Neuronal stem cell (in vitro differentiated cells): ENCODE results near the gene TPSG1.
"Not testable (repeated sequence)": the region's sequence is repeated elsewhere in the genome, so short reads cannot be mapped to it uniquely, and the experiment has no call there.

Experiments used
- DNase-seq: peaks from one replicate; pipeline ENCODE4 v3.0.0-alpha.2; 2013; ENCODE audit warnings: low spot score
- H2AFZ ChIP-seq: one replicate; pipeline ENCODE4 v1.6.1; 2013; ENCODE audit warnings: mild to moderate bottlenecking, low read length, inconsistent platforms
- H2AK5ac ChIP-seq: 2 replicates; pipeline ENCODE4 v1.6.1; 2013; ENCODE audit warnings: low read depth, mild to moderate bottlenecking, inconsistent platforms, low read length, moderate library complexity, mixed read lengths
- H2BK120ac ChIP-seq: 2 replicates; pipeline ENCODE4 v1.6.1; 2013; ENCODE audit warnings: low read depth, mild to moderate bottlenecking, inconsistent platforms, low read length, moderate library complexity, mixed read lengths
- H2BK12ac ChIP-seq: one replicate; pipeline ENCODE4 v1.6.1; 2013; ENCODE audit warnings: low read length, inconsistent platforms
- H2BK15ac ChIP-seq: 2 replicates; pipeline ENCODE4 v1.6.1; 2013; ENCODE audit warnings: mild to moderate bottlenecking, low read length, inconsistent platforms, mixed read lengths
- H2BK5ac ChIP-seq: one replicate; pipeline ENCODE4 v1.6.1; 2013; ENCODE audit warnings: inconsistent platforms, mild to moderate bottlenecking, low read length, moderate library complexity
- H3K14ac ChIP-seq: one replicate; pipeline ENCODE4 v1.6.1; 2013; ENCODE audit warnings: low read length, inconsistent platforms
- H3K18ac ChIP-seq: 2 replicates; pipeline ENCODE4 v1.6.1; 2013; ENCODE audit warnings: low read length, inconsistent platforms
- H3K23ac ChIP-seq: 2 replicates; pipeline ENCODE4 v1.6.1; 2013; ENCODE audit warnings: low read depth, mild to moderate bottlenecking, mixed read lengths, low read length, inconsistent platforms; ENCODE audit not compliant: poor library complexity
- H3K27ac ChIP-seq: replicated peaks from 3 replicates; pipeline ENCODE4 v1.5.1; 2013; ENCODE audit warnings: low read length, inconsistent platforms
- H3K27me3 ChIP-seq, 3 experiments: 2 replicates each; pipeline ENCODE4 v1.6.1; 2013; ENCODE audit warnings: low read length in 3 of 3, mild to moderate bottlenecking in 2 of 3, inconsistent platforms in 1 of 3, low read depth in 1 of 3, mixed read lengths in 1 of 3, moderate library complexity in 1 of 3; ENCODE audit not compliant: control insufficient read depth in 3 of 3, insufficient read depth in 3 of 3
- H3K36me3 ChIP-seq, 2 donors: replicated peaks in 1 of 2; 2 replicates each; pipeline ENCODE4 v1.6.1; 2013; ENCODE audit warnings: low read length in 2 of 2; ENCODE audit not compliant: control insufficient read depth in 2 of 2, insufficient read depth in 2 of 2
- H3K4ac ChIP-seq: 2 replicates; pipeline ENCODE4 v1.6.1; 2013; ENCODE audit warnings: inconsistent platforms, mild to moderate bottlenecking, low read length, moderate library complexity
- H3K4me1 ChIP-seq, 2 donors: 1 replicate in 1 of 2; 2 replicates in 1 of 2; pipeline ENCODE4 v1.6.1; 2013; ENCODE audit warnings: low read length in 2 of 2, low read depth in 1 of 2; ENCODE audit not compliant: control insufficient read depth in 2 of 2, insufficient read depth in 1 of 2
- H3K4me2 ChIP-seq: one replicate; pipeline ENCODE4 v1.6.1; 2013; ENCODE audit warnings: mild to moderate bottlenecking, low read length, inconsistent platforms; ENCODE audit not compliant: insufficient read depth, poor library complexity, severe bottlenecking
- H3K4me3 ChIP-seq, 2 donors: 2 replicates each; pipeline ENCODE4 v1.5.1; 2013; ENCODE audit warnings: low read length in 2 of 2, mild to moderate bottlenecking in 2 of 2, inconsistent platforms in 1 of 2, moderate library complexity in 1 of 2
- H3K79me1 ChIP-seq: one replicate; pipeline ENCODE4 v1.6.1; 2013; ENCODE audit warnings: low read depth, mild to moderate bottlenecking, inconsistent platforms, low read length, moderate library complexity
- H3K9ac ChIP-seq: one replicate; pipeline ENCODE4 v1.6.1; 2013; ENCODE audit warnings: mild to moderate bottlenecking, low read depth, low read length, inconsistent platforms; ENCODE audit not compliant: poor library complexity
- H3K9me3 ChIP-seq, 2 donors: replicated peaks in 1 of 2; 2 replicates each; pipeline versions ENCODE3 to v1.6.1; 2013; ENCODE audit warnings: low read length in 2 of 2, mild to moderate bottlenecking in 2 of 2, inconsistent platforms in 1 of 2, low read depth in 1 of 2, mixed read lengths in 1 of 2, moderate library complexity in 1 of 2; ENCODE audit not compliant: control insufficient read depth in 2 of 2, insufficient read depth in 1 of 2
- H4K8ac ChIP-seq: one replicate; pipeline ENCODE4 v1.6.1; 2013; ENCODE audit warnings: low read depth, mild to moderate bottlenecking, inconsistent platforms, low read length, moderate library complexity
- H4K91ac ChIP-seq: one replicate; pipeline ENCODE4 v1.6.1; 2013; ENCODE audit warnings: low read length, low read depth, mild to moderate bottlenecking, inconsistent platforms; ENCODE audit not compliant: poor library complexity
- WGBS, 2 donors: extraction: QIAGEN DNeasy Blood & Tissue Kit; methylation state at CpG; one replicate each; pipeline ENCODE4 v1.1.7; 2013; ENCODE audit warnings: missing lambda C conversion rate in 2 of 2, mixed read lengths in 1 of 2; ENCODE audit not compliant: insufficient read length in 2 of 2, insufficient replicate concordance in 1 of 2; ENCODE audit errors: extremely low coverage in 2 of 2; 5-methylcytosine and 5-hydroxymethylcytosine counted together

The TPSG1 gene

GRCh38 chr16:1249031-1249755, 24.1 kb upstream of the TPSG1 start:
- not testable (repeated sequence) for H2BK5ac ChIP-seq, H3K27ac ChIP-seq, H3K4me2 ChIP-seq, H3K9me3 ChIP-seq, H3K36me3 ChIP-seq, DNase-seq, H3K4me1 ChIP-seq, H4K8ac ChIP-seq, H3K14ac ChIP-seq, H2BK12ac ChIP-seq, H2AFZ ChIP-seq, H3K9ac ChIP-seq, H3K4ac ChIP-seq, H4K91ac ChIP-seq, H3K18ac ChIP-seq, H3K79me1 ChIP-seq, H2BK15ac ChIP-seq, H3K4me3 ChIP-seq, H2BK120ac ChIP-seq, H2AK5ac ChIP-seq, H3K23ac ChIP-seq
- WGBS, 2 donors = no CpG with 5 or more reads among the region's 43 CpGs
- peaks cover 0 to 14% (median 0%) of the 10 kb centered on the region in 3 experiments for H3K27me3 ChIP-seq

- H3K18ac ChIP-seq, H4K91ac ChIP-seq, H3K4ac ChIP-seq, H3K4me2 ChIP-seq, H2BK120ac ChIP-seq, H3K27ac ChIP-seq, H2AK5ac ChIP-seq, H3K4me1 ChIP-seq, DNase-seq, H3K9ac ChIP-seq, H2BK15ac ChIP-seq, H4K8ac ChIP-seq, H3K36me3 ChIP-seq, H2BK5ac ChIP-seq, H3K14ac ChIP-seq, H3K9me3 ChIP-seq, H2BK12ac ChIP-seq, H2AFZ ChIP-seq, H3K79me1 ChIP-seq: not testable (repeated sequence)
- Histone ChIP-seq H3K23ac (peak overlapping the region; percentile 50), H3K4me3 (peak overlapping the region in 1 of 2 donors; percentile 62), H3K27me3 (peaks cover 0 to 14% (median 0%) of the 10 kb centered on the region in 3 experiments)
- no CpG with 5 or more reads among the region's 14 CpGs for WGBS, 2 donors
Measured at GRCh38 chr16:1247903-1248537, 23.0 kb upstream of the TPSG1 start.

GRCh38 chr16:1245452-1246020, 20.5 kb upstream of the TPSG1 start:
- Histone ChIP-seq H3K36me3 (no peaks in the 10 kb centered on the region), H3K18ac (peak overlapping the region; percentile 38), H4K8ac (no peak overlapping the region), H3K4me1 (no peaks in the 10 kb centered on the region), H3K4me3 (peak overlapping the region in 1 of 2 donors; percentile 25), H3K4ac (no peak overlapping the region), H3K79me1 (no peaks in the 10 kb centered on the region), H2BK5ac (no peak overlapping the region), H3K9ac (peak overlapping the region; percentile 44), H3K9me3 (peaks cover 0 to 4% of the 10 kb centered on the region in 2 donors), H3K23ac (peak overlapping the region; percentile 89), H3K14ac (peak overlapping the region; percentile 71), H2AFZ (no peak overlapping the region), H2BK120ac (peak overlapping the region; percentile 81), H3K27me3 (peaks cover 0 to 14% (median 0%) of the 10 kb centered on the region in 3 experiments), H3K4me2 (no peak overlapping the region), H2AK5ac (peak overlapping the region; percentile 81), H4K91ac (no peak overlapping the region), H2BK15ac (no peak overlapping the region), H2BK12ac (peak overlapping the region; percentile 41), H3K27ac (no peak overlapping the region)
- no peak for DNase-seq
- WGBS, 2 donors = no CpG with 5 or more reads among the region's 22 CpGs

DNA sequence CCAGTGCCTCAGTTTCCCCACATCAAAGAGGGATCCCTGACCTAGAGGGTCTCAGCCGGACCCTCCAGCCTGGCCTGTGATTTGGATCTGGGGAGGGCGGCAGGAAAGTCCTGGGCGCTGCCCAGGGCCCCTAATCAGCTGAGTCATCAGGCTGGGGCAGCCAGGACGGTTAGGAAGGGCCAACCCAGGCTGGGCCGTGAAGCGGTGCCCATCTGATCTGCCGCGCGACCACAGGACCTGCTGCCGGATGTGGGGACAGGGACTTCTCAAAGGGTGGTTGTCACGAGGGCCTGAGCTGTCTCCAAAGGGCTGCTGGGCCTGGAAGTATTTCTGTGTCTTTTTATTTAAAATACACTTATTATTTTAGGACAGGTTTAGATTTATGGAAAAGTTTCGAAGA, 19.8 kb upstream of the TPSG1 start:
- Histone ChIP-seq H4K91ac (no peak overlapping the region), H2BK15ac (no peak overlapping the region), H3K9me3 (peaks cover 0 to 4% of the 10 kb centered on the region in 2 donors)

More for the DNA sequence above, 19.8 kb upstream of the TPSG1 start:
- DNase-seq = no peak
- Histone ChIP-seq H3K9ac (no peak overlapping the region), H3K18ac (no peak overlapping the region), H2BK120ac (no peak overlapping the region), H2BK12ac (no peak overlapping the region), H2AFZ (no peak overlapping the region), H3K4me3 (no peak overlapping the region), H3K4me2 (no peak overlapping the region), H4K8ac (no peak overlapping the region), H3K36me3 (no peaks in the 10 kb centered on the region), H2BK5ac (no peak overlapping the region), H3K4me1 (no peaks in the 10 kb centered on the region), H3K4ac (no peak overlapping the region), H3K14ac (no peak overlapping the region), H3K27me3 (peaks cover 0 to 14% (median 0%) of the 10 kb centered on the region in 3 experiments), H3K79me1 (no peaks in the 10 kb centered on the region), H3K27ac (no peak overlapping the region), H3K23ac (no peak overlapping the region), H2AK5ac (no peak overlapping the region)
- WGBS, 2 donors = no CpG with 5 or more reads among the region's 12 CpGs
